Endometrial microvascular endothelial cells (primary cell): ENCODE data around the gene SLC6A6. TPM values are rescaled to one million over a fixed set of nuclear protein-coding genes. Genes with fewer than 3 reads are reported as not detected.
"Not testable (repeated sequence)": the region's sequence is repeated elsewhere in the genome, so short reads cannot be mapped to it uniquely, and the experiment has no call there.

ENCODE experiments used
- in situ Hi-C: cut with HindIII; loops from 2 replicates; pipeline ENCODE4 v1.10.0; 2017; ENCODE audit warnings: low sequenced_read_pairs, low pct_unique_long_range_greater_than_20kb; ENCODE audit errors: inconsistent ontology term
- total RNA-seq: library from RNA; depleted of rRNA; stranded (reverse); fragments of >200 nt; gene quantifications from one replicate; pipeline ENCODE4 v1.2.3, GENCODE V29; 2015; ENCODE audit errors: inconsistent ontology term

Gene SLC6A6
- total RNA-seq, 1 donor from 2014 or later: 21.1 TPM

GRCh38 chr3:14506626-14507304 is 104.4 kb downstream of the SLC6A6 start:
- in situ Hi-C loops: no loop called here

GRCh38 chr3:14507305-14507741 is 104.9 kb downstream of the SLC6A6 start:
- in situ Hi-C loops: no loop called here

GRCh38 chr3:14507757-14508504 is 105.5 kb downstream of the SLC6A6 start:
- in situ Hi-C loops: no loop called here

GRCh38 chr3:14508505-14508819 is 106.1 kb downstream of the SLC6A6 start:
- in situ Hi-C loops: no loop called here

- in situ Hi-C loops: no loop called here
These were observed 106.8 kb downstream of the SLC6A6 start for GRCh38 chr3:14508966-14509795.

GRCh38 chr3:14509796-14510100 is 107.3 kb downstream of the SLC6A6 start:
- in situ Hi-C loops: no loop called here

GRCh38 chr3:14510838-14511622 is 108.6 kb downstream of the SLC6A6 start:
- in situ Hi-C loops: no loop called here

- in situ Hi-C loops: no loop called here
These were observed 109.3 kb downstream of the SLC6A6 start for GRCh38 chr3:14511623-14512280.

GRCh38 chr3:14512281-14512941 is 110.0 kb downstream of the SLC6A6 start:
- in situ Hi-C loops: no loop called here

GRCh38 chr3:14512942-14513327 is 110.5 kb downstream of the SLC6A6 start:
- in situ Hi-C loops: no loop called here

GRCh38 chr3:14513566-14514322 is 111.3 kb downstream of the SLC6A6 start:
- in situ Hi-C loops: no loop called here

- in situ Hi-C loops: no loop called here
These were observed 111.9 kb downstream of the SLC6A6 start for GRCh38 chr3:14514323-14514720.

GRCh38 chr3:14515526-14515925 is 113.1 kb downstream of the SLC6A6 start:
- in situ Hi-C loops: not testable (repeated sequence)

GRCh38 chr3:14516738-14517345 is 114.4 kb downstream of the SLC6A6 start:
- in situ Hi-C loops: no loop called here

GRCh38 chr3:14517601-14518431 is 115.4 kb downstream of the SLC6A6 start:
- in situ Hi-C loops: no loop called here

GRCh38 chr3:14518432-14518802 is 116.0 kb downstream of the SLC6A6 start:
- in situ Hi-C loops: no loop called here
